Transverse colon (tissue), 3 donors: ENCODE measurements around the gene USP34.

Experiments used
- CTCF ChIP-seq, 5 experiments: fragments of 200-600 bp in 3 of 5; fragments of 450-650 bp in 2 of 5; sonication (generic) in 3 of 5; IDR thresholded peaks; 1 replicate in 2 of 5; 2 replicates in 3 of 5; pipeline ENCODE4 v1.5.1; 2016 to 2017; ENCODE audit warnings: antibody characterized with exemption in 5 of 5, inconsistent platforms in 3 of 5, mild to moderate bottlenecking in 2 of 5, moderate library complexity in 1 of 5
- POLR2A ChIP-seq: fragments of 450-650 bp; IDR thresholded peaks from one replicate; pipeline ENCODE4 v1.6.1; 2016; ENCODE audit warnings: antibody characterized with exemption, mild to moderate bottlenecking, moderate library complexity

GRCh38 chr2:61182059-61182383, 288.9 kb downstream of the USP34 start:
- no peak for TF ChIP-seq POLR2A
- TF ChIP-seq CTCF (IDR thresholded peaks at IDR 0.05) = no peak
